OCI-LY1 (cell line): ENCODE measurements around the gene CBX1.

Experiments used
- H2AFZ ChIP-seq: fragments of 200-600 bp; sonication (generic), shearing (Covaris generic); 2 replicates; pipeline ENCODE4 v1.6.0; 2014; ENCODE audit warnings: antibody characterized with exemption, mild to moderate bottlenecking, low read length
- H3F3A ChIP-seq: fragments of 200-600 bp; sonication (generic), shearing (Covaris generic); 2 replicates; pipeline ENCODE4 v1.6.0; 2014; ENCODE audit warnings: mild to moderate bottlenecking, antibody characterized with exemption, low read length, moderate library complexity; ENCODE audit not compliant: insufficient read depth
- H3K27ac ChIP-seq: fragments of 200-600 bp; sonication (generic); 2 replicates; pipeline ENCODE4 v1.5.1; 2014; ENCODE audit warnings: low read length, mixed run types, mild to moderate bottlenecking, low read depth; ENCODE audit not compliant: poor library complexity, severe bottlenecking
- H3K27me3 ChIP-seq: fragments of 200-600 bp; sonication (generic); 2 replicates; pipeline ENCODE4 v1.6.0; 2014; ENCODE audit warnings: antibody characterized with exemption, mild to moderate bottlenecking, low read length, moderate library complexity; ENCODE audit not compliant: insufficient read depth
- H3K36me3 ChIP-seq: fragments of 200-600 bp; sonication (generic); 2 replicates; pipeline ENCODE4 v1.6.1; 2014; ENCODE audit warnings: mild to moderate bottlenecking, antibody characterized with exemption, low read length, moderate library complexity, mixed read lengths; ENCODE audit not compliant: insufficient read depth
- H3K4me1 ChIP-seq: fragments of 200-600 bp; sonication (generic); 2 replicates; pipeline ENCODE4 v1.5.1; 2014; ENCODE audit warnings: mild to moderate bottlenecking, low read length, moderate library complexity; ENCODE audit not compliant: insufficient read depth, severe bottlenecking
- H3K4me2 ChIP-seq: fragments of 200-600 bp; sonication (generic), shearing (Covaris generic); 2 replicates; pipeline ENCODE4 v1.6.1; 2014; ENCODE audit warnings: low read length
- H3K4me3 ChIP-seq: fragments of 200-600 bp; sonication (generic); 2 replicates; pipeline ENCODE4 v1.5.1; 2014; ENCODE audit warnings: low read length, low read depth, mild to moderate bottlenecking, mixed read lengths; ENCODE audit not compliant: poor library complexity, severe bottlenecking
- H3K79me2 ChIP-seq: fragments of 200-600 bp; shearing (Covaris generic); 2 replicates; pipeline ENCODE4 v1.6.1; 2016; ENCODE audit warnings: mixed run types, low read length, mixed read lengths; ENCODE audit not compliant: insufficient read depth
- H3K9ac ChIP-seq: fragments of 200-600 bp; sonication (generic), shearing (Covaris generic); 2 replicates; pipeline ENCODE4 v1.6.1; 2014; ENCODE audit warnings: mild to moderate bottlenecking, low read length, mixed read lengths
- H3K9me2 ChIP-seq: fragments of 200-600 bp; sonication (generic), shearing (Covaris generic); 2 replicates; pipeline ENCODE4 v1.6.1; 2014; ENCODE audit warnings: low read depth, mild to moderate bottlenecking, low read length, mixed read lengths
- H3K9me3 ChIP-seq: fragments of 200-600 bp; shearing (Covaris generic); 2 replicates; pipeline ENCODE4 v1.6.1; 2014; ENCODE audit warnings: low read length, mixed read lengths
- H4K20me1 ChIP-seq: fragments of 200-600 bp; sonication (generic), shearing (Covaris generic); 2 replicates; pipeline ENCODE4 v1.6.0; 2016; ENCODE audit warnings: mild to moderate bottlenecking, low read length; ENCODE audit not compliant: insufficient read depth
- EZH2 ChIP-seq: fragments of 200-600 bp; sonication (generic), shearing (Covaris generic); IDR thresholded peaks from 2 replicates; pipeline ENCODE4 v1.8.0; 2017; ENCODE audit warnings: borderline replicate concordance, mixed run types, mild to moderate bottlenecking, antibody characterized with exemption, low read length, moderate library complexity, mixed read lengths
- TF ChIP-seq, protein P1 (sequence below): fragments of 200-600 bp; sonication (generic), shearing (Covaris generic); IDR thresholded peaks from 2 replicates; pipeline ENCODE4 v1.5.1; 2017; ENCODE audit warnings: mild to moderate bottlenecking, antibody characterized with exemption, low read length, moderate library complexity, mixed read lengths

Gene CBX1

DNA sequence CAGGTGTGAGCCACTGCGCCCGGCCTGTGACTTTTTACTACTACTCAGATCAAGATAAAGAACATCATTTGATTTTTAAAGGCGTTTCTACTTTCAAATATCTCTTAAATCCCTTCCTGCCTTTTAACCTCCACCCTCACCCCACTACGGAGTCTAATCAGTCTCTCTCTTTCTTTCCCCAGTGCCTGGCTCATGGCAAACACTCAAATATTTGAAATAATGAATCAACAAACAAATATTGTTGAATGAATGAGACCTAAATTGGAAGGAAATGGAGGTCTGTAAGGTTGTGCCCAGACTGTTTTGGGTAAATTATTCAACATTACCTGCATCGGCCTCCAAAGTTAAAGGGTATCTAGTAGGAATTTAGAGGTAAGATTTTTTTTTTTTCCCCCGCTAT, 78.4 kb downstream of the CBX1 start:
- Histone ChIP-seq H3K4me3 (no peak overlapping the region), H2AFZ (no peak overlapping the region)

DNA sequence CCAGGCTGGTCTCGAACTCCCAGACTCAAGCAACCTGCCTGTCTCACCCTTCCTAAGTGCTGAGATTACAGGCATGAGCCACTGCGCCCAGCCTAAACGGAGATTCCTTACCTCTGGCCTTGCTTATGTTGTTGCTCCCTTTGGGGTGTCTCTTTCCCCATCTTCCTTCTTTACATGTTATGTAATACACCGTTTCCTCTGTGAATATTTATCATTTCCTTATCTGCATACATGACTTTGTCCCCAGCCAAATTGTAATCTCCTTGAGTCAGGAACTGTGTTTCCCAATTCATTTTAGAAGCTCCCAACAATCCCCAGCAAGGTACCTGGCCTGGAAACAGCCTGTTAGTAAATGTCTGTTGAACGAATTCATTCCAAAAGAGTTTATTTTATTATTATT, 79.3 kb downstream of the CBX1 start:
- H3K36me3 ChIP-seq, result no peaks in the 10 kb centered on the region
- no peaks in the 10 kb centered on the region for H3K9me2 ChIP-seq
- no peak overlapping the region for H3K4me2 ChIP-seq
- H3K9ac ChIP-seq, result no peak overlapping the region
- no peak overlapping the region for H3K27ac ChIP-seq
- H4K20me1 ChIP-seq, result no peaks in the 10 kb centered on the region
- H2AFZ ChIP-seq, result no peak overlapping the region
- H3K27me3 ChIP-seq, result no peaks in the 10 kb centered on the region
- no peaks in the 10 kb centered on the region for H3K9me3 ChIP-seq
- H3K79me2 ChIP-seq, result no peaks in the 10 kb centered on the region
- peaks cover 26% of the 10 kb centered on the region for H3K4me1 ChIP-seq
- TF ChIP-seq EZH2, result no peak
- no peak overlapping the region for H3K4me3 ChIP-seq
- H3F3A ChIP-seq, result no peaks in the 10 kb centered on the region

More for the DNA sequence above, 78.4 kb downstream of the CBX1 start:
- Histone ChIP-seq H3K4me2 (peak overlapping the region; percentile 84), H3K4me1 (peaks cover 26% of the 10 kb centered on the region), H3F3A (no peaks in the 10 kb centered on the region), H3K36me3 (no peaks in the 10 kb centered on the region), H3K9ac (no peak overlapping the region), H3K27me3 (no peaks in the 10 kb centered on the region), H3K9me3 (no peaks in the 10 kb centered on the region), H4K20me1 (no peaks in the 10 kb centered on the region), H3K27ac (no peak overlapping the region), H3K79me2 (no peaks in the 10 kb centered on the region), H3K9me2 (no peaks in the 10 kb centered on the region)
- TF ChIP-seq, protein P1, sequence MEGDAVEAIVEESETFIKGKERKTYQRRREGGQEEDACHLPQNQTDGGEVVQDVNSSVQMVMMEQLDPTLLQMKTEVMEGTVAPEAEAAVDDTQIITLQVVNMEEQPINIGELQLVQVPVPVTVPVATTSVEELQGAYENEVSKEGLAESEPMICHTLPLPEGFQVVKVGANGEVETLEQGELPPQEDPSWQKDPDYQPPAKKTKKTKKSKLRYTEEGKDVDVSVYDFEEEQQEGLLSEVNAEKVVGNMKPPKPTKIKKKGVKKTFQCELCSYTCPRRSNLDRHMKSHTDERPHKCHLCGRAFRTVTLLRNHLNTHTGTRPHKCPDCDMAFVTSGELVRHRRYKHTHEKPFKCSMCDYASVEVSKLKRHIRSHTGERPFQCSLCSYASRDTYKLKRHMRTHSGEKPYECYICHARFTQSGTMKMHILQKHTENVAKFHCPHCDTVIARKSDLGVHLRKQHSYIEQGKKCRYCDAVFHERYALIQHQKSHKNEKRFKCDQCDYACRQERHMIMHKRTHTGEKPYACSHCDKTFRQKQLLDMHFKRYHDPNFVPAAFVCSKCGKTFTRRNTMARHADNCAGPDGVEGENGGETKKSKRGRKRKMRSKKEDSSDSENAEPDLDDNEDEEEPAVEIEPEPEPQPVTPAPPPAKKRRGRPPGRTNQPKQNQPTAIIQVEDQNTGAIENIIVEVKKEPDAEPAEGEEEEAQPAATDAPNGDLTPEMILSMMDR, result no peak
- TF ChIP-seq EZH2, result no peak
